H9 (cell line): ENCODE data around the gene SLC1A4. TPM values are rescaled to one million over a fixed set of nuclear protein-coding genes. Genes with fewer than 3 reads are reported as not detected.

ENCODE experiments used
- DNase-seq: peaks from one replicate; pipeline ENCODE4 v3.0.0-alpha.2; 2017
- H2AFZ ChIP-seq: one replicate; pipeline ENCODE4 v1.6.1; 2013; ENCODE audit warnings: mild to moderate bottlenecking, low read length, control low read depth, moderate library complexity
- H2AK5ac ChIP-seq: 2 replicates; pipeline ENCODE4 v1.6.1; 2013; ENCODE audit warnings: low read length, control low read depth, mixed read lengths; ENCODE audit not compliant: insufficient read length
- H2BK120ac ChIP-seq: one replicate; pipeline ENCODE4 v1.6.1; 2013; ENCODE audit warnings: low read depth, mild to moderate bottlenecking, low read length, control low read depth, inconsistent platforms; ENCODE audit not compliant: poor library complexity, severe bottlenecking
- H2BK12ac ChIP-seq: 2 replicates; pipeline ENCODE4 v1.6.1; 2013; ENCODE audit warnings: low read length, control low read depth, mixed read lengths, low read depth; ENCODE audit not compliant: insufficient read length
- H2BK15ac ChIP-seq: 2 replicates; pipeline ENCODE4 v1.6.1; 2013; ENCODE audit warnings: low read depth, low read length, control low read depth
- H2BK20ac ChIP-seq: one replicate; pipeline ENCODE4 v1.6.1; 2013; ENCODE audit warnings: low read depth, mild to moderate bottlenecking, low read length, control low read depth, inconsistent platforms; ENCODE audit not compliant: poor library complexity, severe bottlenecking
- H2BK5ac ChIP-seq: 2 replicates; pipeline ENCODE4 v1.6.1; 2013; ENCODE audit warnings: low read length, control low read depth, mixed read lengths; ENCODE audit not compliant: insufficient read length
- H3K14ac ChIP-seq: 2 replicates; pipeline ENCODE4 v1.6.1; 2013; ENCODE audit warnings: low read length, control low read depth; ENCODE audit not compliant: insufficient read depth
- H3K18ac ChIP-seq: 2 replicates; pipeline ENCODE4 v1.6.1; 2013; ENCODE audit warnings: low read depth, mild to moderate bottlenecking, mixed read lengths, low read length, control low read depth; ENCODE audit not compliant: insufficient read length
- H3K23ac ChIP-seq: 2 replicates; pipeline ENCODE4 v1.6.1; 2013; ENCODE audit warnings: low read length, control low read depth, mixed read lengths, low read depth; ENCODE audit not compliant: insufficient read length
- H3K23me2 ChIP-seq: 2 replicates; pipeline ENCODE4 v1.6.1; 2013; ENCODE audit warnings: low read depth, mild to moderate bottlenecking, mixed read lengths, low read length, control low read depth; ENCODE audit not compliant: insufficient read length, poor library complexity, severe bottlenecking
- H3K27ac ChIP-seq: 2 replicates; pipeline ENCODE4 v1.5.1; 2013; ENCODE audit warnings: low read length, control low read depth, mixed read lengths, low read depth; ENCODE audit not compliant: insufficient read length
- H3K27me3 ChIP-seq: 2 replicates; pipeline ENCODE4 v1.6.1; 2013; ENCODE audit warnings: low read length, control low read depth, inconsistent platforms; ENCODE audit not compliant: insufficient read depth
- H3K4ac ChIP-seq: 2 replicates; pipeline ENCODE4 v1.6.1; 2013; ENCODE audit warnings: low read depth, mild to moderate bottlenecking, control low read depth, inconsistent platforms, low read length, moderate library complexity
- H3K4me1 ChIP-seq: 2 replicates; pipeline ENCODE4 v1.6.1; 2013; ENCODE audit warnings: low read length, control low read depth, inconsistent platforms; ENCODE audit not compliant: insufficient read depth
- H3K4me2 ChIP-seq: 2 replicates; pipeline ENCODE4 v1.6.1; 2013; ENCODE audit warnings: low read length, control low read depth, mixed read lengths; ENCODE audit not compliant: insufficient read length, insufficient read depth
- H3K56ac ChIP-seq: 2 replicates; pipeline ENCODE4 v1.6.1; 2013; ENCODE audit warnings: low read depth, mild to moderate bottlenecking, mixed read lengths, low read length, control low read depth; ENCODE audit not compliant: insufficient read length
- H3K79me1 ChIP-seq: 2 replicates; pipeline ENCODE4 v1.6.1; 2013; ENCODE audit warnings: low read depth, mild to moderate bottlenecking, moderate library complexity, low read length, control low read depth, inconsistent platforms; ENCODE audit not compliant: insufficient read depth, poor library complexity, severe bottlenecking
- H3K79me2 ChIP-seq: 2 replicates; pipeline ENCODE4 v1.6.1; 2013; ENCODE audit warnings: low read length, control low read depth, inconsistent platforms; ENCODE audit not compliant: insufficient read depth
- H3K9ac ChIP-seq: 2 replicates; pipeline ENCODE4 v1.6.1; 2013; ENCODE audit warnings: low read length, control low read depth, mixed read lengths; ENCODE audit not compliant: insufficient read length; ENCODE audit errors: extremely low read depth
- H3K9me3 ChIP-seq: one replicate; pipeline ENCODE4 v1.6.1; 2013; ENCODE audit warnings: low read depth, low read length, inconsistent platforms; ENCODE audit not compliant: control insufficient read depth
- H3T11ph ChIP-seq: one replicate; pipeline ENCODE4 v1.6.1; 2013; ENCODE audit warnings: mild to moderate bottlenecking, low read length, control low read depth, inconsistent platforms
- H4K20me1 ChIP-seq: one replicate; pipeline ENCODE4 v1.6.1; 2013; ENCODE audit not compliant: control insufficient read depth, insufficient read length, insufficient read depth
- H4K5ac ChIP-seq: 2 replicates; pipeline ENCODE4 v1.6.1; 2013; ENCODE audit warnings: low read depth, mild to moderate bottlenecking, mixed read lengths, low read length, control low read depth; ENCODE audit not compliant: insufficient read length
- H4K8ac ChIP-seq: replicated peaks from 2 replicates; pipeline ENCODE4 v1.6.1; 2013; ENCODE audit warnings: low read length, control low read depth, mixed read lengths, low read depth; ENCODE audit not compliant: insufficient read length
- H4K91ac ChIP-seq: 2 replicates; pipeline ENCODE4 v1.6.1; 2013; ENCODE audit warnings: low read depth, mild to moderate bottlenecking, moderate library complexity, mixed read lengths, low read length, control low read depth; ENCODE audit not compliant: insufficient read length
- H3K27ac Mint-ChIP-seq, 3 experiments: 2 replicates in 2 of 3; 3 replicates in 1 of 3; pipeline ENCODE4 v1.8.0; 2020 to 2021; ENCODE audit warnings: mixed read lengths in 3 of 3, mild to moderate bottlenecking in 1 of 3, moderate library complexity in 1 of 3
- H3K27me3 Mint-ChIP-seq: 2 replicates; pipeline ENCODE4 v1.8.0; 2021; ENCODE audit warnings: low read depth, mild to moderate bottlenecking, moderate library complexity, mixed read lengths
- H3K36me3 Mint-ChIP-seq, 3 experiments: 2 replicates in 2 of 3; 3 replicates in 1 of 3; pipeline ENCODE4 v1.8.0; 2020 to 2021; ENCODE audit warnings: low read depth in 3 of 3, mixed read lengths in 3 of 3; ENCODE audit not compliant: insufficient read depth in 1 of 3
- H3K4me1 Mint-ChIP-seq, 2 experiments: 2 replicates each; pipeline ENCODE4 v1.8.0; 2020; ENCODE audit warnings: mixed read lengths in 2 of 2
- H3K4me3 Mint-ChIP-seq, 2 experiments: 2 replicates in 1 of 2; 3 replicates in 1 of 2; pipeline ENCODE4 v1.8.0; 2020 to 2021; ENCODE audit warnings: mild to moderate bottlenecking in 2 of 2, mixed read lengths in 2 of 2, moderate library complexity in 1 of 2
- H3K9me3 Mint-ChIP-seq, 2 experiments: 2 replicates in 1 of 2; 3 replicates in 1 of 2; pipeline ENCODE4 v1.8.0; 2020; ENCODE audit warnings: mild to moderate bottlenecking in 2 of 2, mixed read lengths in 2 of 2, moderate library complexity in 1 of 2
- CTCF ChIP-seq: fragments of 200-600 bp; sonication (generic); conservative IDR thresholded peaks from 3 replicates; pipeline ENCODE4 v1.8.0; 2021; ENCODE audit warnings: antibody characterized with exemption, mild to moderate bottlenecking
- WGBS: extraction: QIAGEN DNeasy Blood & Tissue Kit; methylation state at CpG from one replicate; pipeline ENCODE4 v1.1.7; 2013; ENCODE audit warnings: missing lambda C conversion rate, low lambda C conversion rate, mixed read lengths; ENCODE audit not compliant: insufficient read length; ENCODE audit errors: extremely low coverage; 5-methylcytosine and 5-hydroxymethylcytosine counted together
- total RNA-seq: library from RNA; stranded (reverse); gene quantifications from 2 replicates; pipeline ENCODE4 v1.2.1, GENCODE V29; 2021

SLC1A4 gene
- total RNA-seq, 1 experiment from 2014 or later, result 1.9 TPM

DNA sequence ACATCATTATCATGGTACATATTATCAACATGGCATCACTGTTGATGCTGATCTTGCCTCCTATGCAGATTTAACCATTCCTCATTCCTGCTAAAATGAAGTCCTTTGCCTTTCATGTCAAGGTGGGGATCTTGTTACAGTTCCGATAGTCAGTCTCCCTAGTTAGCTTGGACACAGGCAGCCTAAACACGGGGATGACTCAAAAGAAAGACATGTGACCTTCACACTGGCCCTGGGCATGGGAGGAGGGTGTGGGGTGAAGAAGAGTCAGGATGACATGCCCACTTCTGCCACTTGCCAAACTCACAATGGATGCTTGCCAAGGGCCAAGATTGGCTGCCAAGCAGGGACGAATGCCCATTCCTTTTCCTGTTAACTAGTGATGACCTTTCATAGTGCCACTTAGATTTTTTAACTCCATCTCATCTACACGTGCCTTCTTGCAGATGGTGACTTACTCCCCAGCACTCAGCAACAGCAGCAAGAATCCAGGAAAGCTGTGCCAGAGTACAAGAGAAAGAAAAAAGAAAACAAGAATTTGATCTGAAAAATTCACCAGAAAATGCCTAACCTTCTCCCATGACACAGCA is 13.9 kb upstream of the SLC1A4 start:
- Histone ChIP-seq H3K56ac (no peak overlapping the region), H3K27me3 (no peaks in the 10 kb centered on the region), H3K4me2 (no peak overlapping the region), H4K91ac (no peak overlapping the region), H3K27ac (no peak overlapping the region), H3K9me3 (no peaks in the 10 kb centered on the region), H3K18ac (no peak overlapping the region), H4K5ac (no peak overlapping the region), H3K4ac (no peak overlapping the region), H3K4me1 (peaks cover 7% of the 10 kb centered on the region), H3T11ph (no peak overlapping the region), H3K79me2 (no peaks in the 10 kb centered on the region), H3K79me1 (no peaks in the 10 kb centered on the region), H2BK12ac (no peak overlapping the region), H3K14ac (no peak overlapping the region), H2AFZ (no peak overlapping the region), H2BK15ac (no peak overlapping the region), H3K9ac (no peak overlapping the region), H2BK5ac (no peak overlapping the region), H4K8ac (no peak overlapping the region), H4K20me1 (no peaks in the 10 kb centered on the region), H3K23ac (no peak overlapping the region), H2BK120ac (no peak overlapping the region), H3K23me2 (no peaks in the 10 kb centered on the region), H2AK5ac (no peak overlapping the region), H2BK20ac (no peak overlapping the region)
- TF ChIP-seq CTCF, result no peak
- H3K9me3 Mint-ChIP-seq, result no peaks in the 10 kb centered on the region
- H3K4me3 Mint-ChIP-seq, result no peak overlapping the region
- DNase-seq, result no peak
- WGBS, result no CpG with 5 or more reads among the region's 4 CpGs
- H3K4me1 Mint-ChIP-seq, result peaks cover 8 to 12% of the 10 kb centered on the region in 2 experiments
- H3K36me3 Mint-ChIP-seq, result no peaks in the 10 kb centered on the region
- no peaks in the 10 kb centered on the region for H3K27me3 Mint-ChIP-seq
- H3K27ac Mint-ChIP-seq, result no peak overlapping the region
